IPS DF 4.7 (cell line): ENCODE results near the gene FCGR3A.
"Not testable (repeated sequence)": the region's sequence is repeated elsewhere in the genome, so short reads cannot be mapped to it uniquely, and the experiment has no call there.

Source experiments
- DNase-seq: peaks from one replicate; pipeline ENCODE4 v3.0.0-alpha.2; 2013; ENCODE audit warnings: low spot score; ENCODE audit errors: extremely low read depth

The FCGR3A gene

GRCh38 chr1:161556990-161557389 lies 7.4 kb upstream of the FCGR3A start:
- not testable (repeated sequence) for DNase-seq

- DNase-seq = not testable (repeated sequence)
These were observed 6.5 kb upstream of the FCGR3A start for GRCh38 chr1:161556143-161556542.

GRCh38 chr1:161554815-161555417 lies 5.3 kb upstream of the FCGR3A start:
- not testable (repeated sequence) for DNase-seq

- DNase-seq = not testable (repeated sequence)
These were observed 4.7 kb upstream of the FCGR3A start for GRCh38 chr1:161554340-161554739.

- not testable (repeated sequence) for DNase-seq
These were observed 4.0 kb upstream of the FCGR3A start for GRCh38 chr1:161553631-161554030.

GRCh38 chr1:161550942-161551341 lies 1.3 kb upstream of the FCGR3A start:
- DNase-seq = not testable (repeated sequence)

GRCh38 chr1:161548749-161549406 lies 740 bp downstream of the FCGR3A start:
- DNase-seq = not testable (repeated sequence)

GRCh38 chr1:161547995-161548741 lies 1.4 kb downstream of the FCGR3A start:
- DNase-seq = not testable (repeated sequence)

- DNase-seq = not testable (repeated sequence)
These were observed 4.5 kb downstream of the FCGR3A start for GRCh38 chr1:161545005-161545731.

- not testable (repeated sequence) for DNase-seq
These were observed 6.5 kb downstream of the FCGR3A start for GRCh38 chr1:161543125-161543524.

- not testable (repeated sequence) for DNase-seq
These were observed 7.5 kb downstream of the FCGR3A start for GRCh38 chr1:161542091-161542559.

- not testable (repeated sequence) for DNase-seq
These were observed 9.1 kb downstream of the FCGR3A start for GRCh38 chr1:161540570-161540960.

GRCh38 chr1:161539731-161540569 lies 9.7 kb downstream of the FCGR3A start:
- not testable (repeated sequence) for DNase-seq

GRCh38 chr1:161538925-161539479 lies 10.6 kb downstream of the FCGR3A start:
- DNase-seq = not testable (repeated sequence)

GRCh38 chr1:161537068-161537669 lies 12.4 kb downstream of the FCGR3A start:
- not testable (repeated sequence) for DNase-seq

GRCh38 chr1:161532644-161533567 lies 16.7 kb downstream of the FCGR3A start:
- DNase-seq = not testable (repeated sequence)

GRCh38 chr1:161531986-161532643 lies 17.5 kb downstream of the FCGR3A start:
- no peak for DNase-seq
